MM.1S (cell line): ENCODE results near the gene CMIP.

Experiments used
- DNase-seq: peaks from one replicate; pipeline ENCODE4 v3.0.0-alpha.2; 2015
- H2AFZ ChIP-seq: fragments of 300-600 bp; sonication (generic); 2 replicates; pipeline ENCODE4 v1.6.0; 2016; ENCODE audit warnings: antibody characterized with exemption, low read length
- H3F3A ChIP-seq: fragments of 300-600 bp; sonication (generic); 2 replicates; pipeline ENCODE4 v1.6.1; 2016; ENCODE audit warnings: mild to moderate bottlenecking, antibody characterized with exemption, low read length, moderate library complexity, mixed read lengths; ENCODE audit not compliant: insufficient read depth
- H3K27ac ChIP-seq: fragments of 300-600 bp; sonication (generic); 2 replicates; pipeline ENCODE4 v1.5.1; 2016; ENCODE audit warnings: mild to moderate bottlenecking, low read length
- H3K27me3 ChIP-seq: fragments of 300-600 bp; sonication (generic); replicated peaks from 2 replicates; pipeline ENCODE4 v1.6.0; 2016; ENCODE audit warnings: low read length; ENCODE audit not compliant: insufficient read depth
- H3K36me3 ChIP-seq: fragments of 300-600 bp; sonication (generic); replicated peaks from 2 replicates; pipeline ENCODE4 v1.6.1; 2016; ENCODE audit warnings: mild to moderate bottlenecking, low read length, mixed read lengths; ENCODE audit not compliant: insufficient read depth
- H3K4me1 ChIP-seq: fragments of 300-600 bp; sonication (generic); 2 replicates; pipeline ENCODE4 v1.6.1; 2016; ENCODE audit warnings: low read length, mixed read lengths
- H3K4me2 ChIP-seq: fragments of 300-600 bp; sonication (generic); 2 replicates; pipeline ENCODE4 v1.6.0; 2016; ENCODE audit warnings: low read depth, low read length
- H3K4me3 ChIP-seq: fragments of 300-600 bp; sonication (generic); 2 replicates; pipeline ENCODE4 v1.5.1; 2016; ENCODE audit warnings: low read length, mixed read lengths
- H3K79me2 ChIP-seq: fragments of 300-600 bp; sonication (generic); 2 replicates; pipeline ENCODE4 v1.6.1; 2016; ENCODE audit warnings: mixed run types, low read length, mixed read lengths
- H3K9ac ChIP-seq: fragments of 300-600 bp; sonication (generic); 2 replicates; pipeline ENCODE4 v1.6.1; 2016; ENCODE audit warnings: low read length, mixed read lengths
- H3K9me2 ChIP-seq: fragments of 300-600 bp; sonication (generic); replicated peaks from 2 replicates; pipeline ENCODE4 v1.6.1; 2016; ENCODE audit warnings: mild to moderate bottlenecking, low read length, mixed read lengths; ENCODE audit not compliant: insufficient read depth
- H3K9me3 ChIP-seq: fragments of 300-600 bp; sonication (generic); replicated peaks from 2 replicates; pipeline ENCODE4 v1.6.1; 2016; ENCODE audit warnings: mild to moderate bottlenecking, low read length, mixed read lengths; ENCODE audit not compliant: insufficient read depth
- H4K20me1 ChIP-seq: fragments of 300-600 bp; sonication (generic); 2 replicates; pipeline ENCODE4 v1.6.1; 2016; ENCODE audit warnings: mild to moderate bottlenecking, low read length, moderate library complexity, mixed read lengths; ENCODE audit not compliant: insufficient read depth
- EZH2 ChIP-seq: fragments of 300-600 bp; sonication (generic); optimal IDR thresholded peaks from 2 replicates; pipeline ENCODE3; 2017; ENCODE audit warnings: low read depth, mild to moderate bottlenecking, antibody characterized with exemption, low read length, mixed read lengths
- EZH2phosphoT487 ChIP-seq: fragments of 300-600 bp; sonication (generic); IDR thresholded peaks from 2 replicates; pipeline ENCODE4 v1.6.1; 2018; ENCODE audit warnings: antibody characterized with exemption, low read length
- TF ChIP-seq, protein P1 (sequence below): fragments of 300-600 bp; sonication (generic); IDR thresholded peaks from 2 replicates; pipeline ENCODE4 v1.5.1; 2016; ENCODE audit warnings: antibody characterized with exemption, low read length, mixed read lengths

Gene CMIP

DNA sequence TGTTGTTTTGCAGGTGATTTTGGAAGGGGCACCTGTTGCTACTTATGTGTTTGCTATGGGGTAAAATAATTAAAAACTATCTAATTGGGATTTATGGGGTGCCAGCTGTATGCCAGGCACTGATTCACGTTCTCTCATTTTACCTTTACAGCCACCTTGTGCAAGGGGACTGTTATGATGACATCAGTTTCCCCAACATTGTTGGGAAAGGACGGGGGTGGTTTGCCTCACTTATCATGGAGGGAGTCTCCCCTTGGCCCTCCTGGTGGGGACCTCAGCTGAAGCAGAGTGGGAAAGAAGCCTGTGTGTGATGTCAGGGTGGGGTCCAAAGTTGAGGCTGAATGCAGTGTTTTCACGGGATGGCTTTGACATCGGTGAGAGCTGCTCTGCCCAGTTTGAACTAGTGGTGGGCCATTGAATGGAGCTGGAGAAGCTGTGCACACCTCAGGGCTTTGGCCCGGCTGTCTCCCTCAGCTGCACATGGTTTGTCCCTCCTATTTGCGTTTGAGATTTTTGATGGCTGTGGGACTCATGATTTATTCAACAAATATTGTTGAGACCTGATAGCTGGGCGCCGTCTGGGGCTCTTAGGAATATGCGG is 36.1 kb downstream of the CMIP start:
- H3K36me3 ChIP-seq = no peaks in the 10 kb centered on the region

DNA sequence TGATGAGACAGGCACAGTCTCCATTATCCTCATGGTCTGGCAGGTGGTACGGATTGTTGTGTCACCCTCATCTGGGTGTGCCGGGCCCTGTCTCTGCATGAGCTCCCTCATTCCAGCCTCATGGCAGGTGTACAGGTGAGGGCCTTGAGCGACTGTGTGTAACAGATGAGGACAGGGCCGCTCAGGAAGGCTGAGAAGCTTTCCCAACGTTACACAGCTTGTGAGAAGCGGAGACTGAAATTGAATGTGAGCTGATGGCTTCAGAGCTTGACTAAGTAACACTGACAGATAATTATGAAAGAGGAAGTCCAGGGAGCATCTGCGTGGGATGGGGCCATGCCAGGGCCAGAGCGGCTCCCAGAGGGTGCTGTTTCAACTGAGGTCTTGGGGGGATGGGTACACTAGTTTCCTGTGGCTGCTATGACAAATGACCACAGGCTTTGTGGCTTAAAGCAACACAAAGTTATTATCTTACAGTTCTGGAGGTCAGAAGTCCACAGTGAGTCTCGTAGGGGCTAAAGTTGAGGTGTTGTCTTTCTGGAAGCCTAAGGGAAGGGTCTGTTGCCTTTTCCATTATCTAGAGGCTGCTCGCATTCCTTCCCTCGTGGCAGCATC is 36.7 kb downstream of the CMIP start:
- Histone ChIP-seq H3K4me3 (no peak overlapping the region), H3K36me3 (no peaks in the 10 kb centered on the region), H3F3A (no peaks in the 10 kb centered on the region), H3K4me1 (no peaks in the 10 kb centered on the region), H2AFZ (no peak overlapping the region), H4K20me1 (no peaks in the 10 kb centered on the region), H3K79me2 (peaks cover 29% of the 10 kb centered on the region), H3K9ac (no peak overlapping the region), H3K9me3 (no peaks in the 10 kb centered on the region), H3K27me3 (no peaks in the 10 kb centered on the region), H3K27ac (no peak overlapping the region), H3K9me2 (no peaks in the 10 kb centered on the region), H3K4me2 (no peak overlapping the region)
- no peak for DNase-seq
- TF ChIP-seq, protein P1, sequence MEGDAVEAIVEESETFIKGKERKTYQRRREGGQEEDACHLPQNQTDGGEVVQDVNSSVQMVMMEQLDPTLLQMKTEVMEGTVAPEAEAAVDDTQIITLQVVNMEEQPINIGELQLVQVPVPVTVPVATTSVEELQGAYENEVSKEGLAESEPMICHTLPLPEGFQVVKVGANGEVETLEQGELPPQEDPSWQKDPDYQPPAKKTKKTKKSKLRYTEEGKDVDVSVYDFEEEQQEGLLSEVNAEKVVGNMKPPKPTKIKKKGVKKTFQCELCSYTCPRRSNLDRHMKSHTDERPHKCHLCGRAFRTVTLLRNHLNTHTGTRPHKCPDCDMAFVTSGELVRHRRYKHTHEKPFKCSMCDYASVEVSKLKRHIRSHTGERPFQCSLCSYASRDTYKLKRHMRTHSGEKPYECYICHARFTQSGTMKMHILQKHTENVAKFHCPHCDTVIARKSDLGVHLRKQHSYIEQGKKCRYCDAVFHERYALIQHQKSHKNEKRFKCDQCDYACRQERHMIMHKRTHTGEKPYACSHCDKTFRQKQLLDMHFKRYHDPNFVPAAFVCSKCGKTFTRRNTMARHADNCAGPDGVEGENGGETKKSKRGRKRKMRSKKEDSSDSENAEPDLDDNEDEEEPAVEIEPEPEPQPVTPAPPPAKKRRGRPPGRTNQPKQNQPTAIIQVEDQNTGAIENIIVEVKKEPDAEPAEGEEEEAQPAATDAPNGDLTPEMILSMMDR = no peak
- no peak for TF ChIP-seq EZH2
- no peak for TF ChIP-seq EZH2phosphoT487

More for the DNA sequence above, 36.1 kb downstream of the CMIP start:
- Histone ChIP-seq H3K27ac (no peak overlapping the region), H3K9me3 (no peaks in the 10 kb centered on the region), H3F3A (no peaks in the 10 kb centered on the region), H3K9ac (no peak overlapping the region), H3K9me2 (no peaks in the 10 kb centered on the region), H3K27me3 (no peaks in the 10 kb centered on the region), H3K4me2 (no peak overlapping the region), H4K20me1 (no peaks in the 10 kb centered on the region), H2AFZ (no peak overlapping the region), H3K4me3 (no peak overlapping the region), H3K4me1 (no peaks in the 10 kb centered on the region), H3K79me2 (peaks cover 29% of the 10 kb centered on the region)
- no peak for DNase-seq
- TF ChIP-seq, protein P1 = no peak
- no peak for TF ChIP-seq EZH2
- no peak for TF ChIP-seq EZH2phosphoT487

DNA sequence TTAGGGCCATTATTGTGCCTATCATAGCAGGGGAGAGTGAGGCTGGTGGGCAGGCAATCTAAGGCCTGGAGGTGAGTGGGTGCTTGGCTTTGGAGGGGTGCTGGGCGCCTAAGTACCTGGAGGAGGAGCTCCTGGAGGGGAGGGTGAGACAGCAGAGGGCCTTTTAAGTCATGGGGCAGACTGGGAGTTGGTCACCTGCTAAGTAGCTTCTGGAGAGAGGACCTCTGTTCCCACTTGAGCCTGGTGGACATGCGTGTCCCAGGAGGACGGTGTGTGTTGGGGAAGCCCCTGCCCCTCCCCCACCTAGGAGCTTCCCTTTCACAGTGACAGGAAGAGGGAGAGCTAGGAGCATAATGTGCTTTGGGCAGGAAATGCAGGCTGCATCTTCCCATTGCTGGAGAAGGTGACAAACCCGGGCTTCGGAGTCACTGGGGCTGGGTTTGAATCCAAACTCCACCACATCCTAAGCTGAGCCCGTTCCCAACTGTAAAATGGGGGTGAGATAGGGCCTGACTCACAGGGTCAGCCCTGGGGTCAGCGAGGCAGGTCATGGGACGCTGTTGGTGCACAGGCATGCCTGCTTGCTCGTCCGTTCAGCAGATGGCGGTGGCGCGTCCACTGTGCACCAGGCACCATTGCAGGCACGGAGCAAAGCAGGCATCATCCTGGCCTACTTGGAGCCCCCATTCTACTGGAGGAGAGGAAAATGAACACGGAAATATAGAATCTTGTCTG is 37.9 kb downstream of the CMIP start:
- Histone ChIP-seq H3K9me3 (no peaks in the 10 kb centered on the region), H4K20me1 (no peaks in the 10 kb centered on the region), H3K36me3 (no peaks in the 10 kb centered on the region), H3K4me2 (no peak overlapping the region), H3K4me3 (no peak overlapping the region), H3K9me2 (no peaks in the 10 kb centered on the region), H3K27me3 (no peaks in the 10 kb centered on the region), H3K9ac (no peak overlapping the region), H3K27ac (no peak overlapping the region), H3K79me2 (peaks cover 29% of the 10 kb centered on the region), H3K4me1 (no peaks in the 10 kb centered on the region), H2AFZ (no peak overlapping the region), H3F3A (no peaks in the 10 kb centered on the region)
- DNase-seq = no peak
- TF ChIP-seq EZH2 (no peak), EZH2phosphoT487 (no peak)
- TF ChIP-seq, protein P1 = no peak
